ENCODE results near the gene CDC42SE2.
"Not testable (repeated sequence)": the region's sequence is repeated elsewhere in the genome, so short reads cannot be mapped to it uniquely, and the experiment has no call there.

CDC42SE2 gene

DNA sequence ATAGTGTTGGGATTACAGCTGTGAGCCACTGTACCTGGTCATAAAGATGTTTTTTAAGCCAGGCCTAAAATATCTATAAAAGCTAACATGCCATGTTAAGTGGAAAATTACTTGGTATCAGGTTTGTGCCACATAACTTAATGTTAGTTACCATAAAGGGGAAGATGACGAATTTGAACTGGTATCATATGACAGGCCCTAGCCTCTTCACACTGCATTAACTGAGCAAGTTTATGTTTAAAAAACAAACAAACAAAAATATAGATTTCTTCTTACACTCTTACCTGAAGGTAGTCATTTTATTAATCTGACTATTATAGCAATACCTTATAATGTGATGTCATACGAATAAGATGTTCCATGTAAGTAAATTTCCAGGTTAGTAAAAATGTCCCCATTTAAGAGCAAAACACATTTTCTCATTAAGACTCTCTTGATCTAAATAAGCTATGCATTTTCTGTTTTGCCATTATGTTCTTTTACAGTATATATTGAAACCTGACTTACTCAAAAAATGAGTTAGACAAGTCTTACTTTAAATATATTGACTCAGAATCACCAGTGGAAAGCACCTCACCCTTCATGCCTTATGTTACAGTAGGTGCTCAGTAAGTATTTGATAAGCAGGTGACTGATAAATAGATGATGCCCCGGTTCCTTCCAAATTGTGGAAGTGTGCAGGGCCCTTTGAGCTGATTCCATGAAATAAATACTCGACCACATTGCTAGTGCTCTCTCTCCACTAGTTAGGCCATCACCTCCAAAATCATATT is 125.4 kb downstream of the CDC42SE2 start:
- no peak for DNase-seq (ENCODE audit: low read depth, low spot score)

DNA sequence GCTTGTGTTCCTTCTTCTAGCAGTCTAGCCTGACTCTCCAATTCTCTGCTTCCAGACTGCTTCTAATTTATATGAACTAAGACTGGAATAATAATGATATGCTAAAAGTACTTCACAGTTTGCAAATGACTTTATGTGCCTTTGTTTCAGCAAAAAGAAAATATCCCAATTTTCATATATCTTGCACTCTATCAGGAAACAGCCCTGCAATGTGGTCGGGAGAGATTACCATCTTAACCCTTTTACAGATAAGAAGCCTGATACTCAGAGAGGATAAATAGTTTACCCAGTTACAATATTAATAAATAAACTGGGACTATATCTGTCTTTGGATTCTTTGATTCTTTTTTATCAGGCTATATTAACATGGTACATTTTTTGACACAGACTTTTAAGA is 126.0 kb downstream of the CDC42SE2 start:
- no peak for DNase-seq (ENCODE audit: low read depth, low spot score)

DNA sequence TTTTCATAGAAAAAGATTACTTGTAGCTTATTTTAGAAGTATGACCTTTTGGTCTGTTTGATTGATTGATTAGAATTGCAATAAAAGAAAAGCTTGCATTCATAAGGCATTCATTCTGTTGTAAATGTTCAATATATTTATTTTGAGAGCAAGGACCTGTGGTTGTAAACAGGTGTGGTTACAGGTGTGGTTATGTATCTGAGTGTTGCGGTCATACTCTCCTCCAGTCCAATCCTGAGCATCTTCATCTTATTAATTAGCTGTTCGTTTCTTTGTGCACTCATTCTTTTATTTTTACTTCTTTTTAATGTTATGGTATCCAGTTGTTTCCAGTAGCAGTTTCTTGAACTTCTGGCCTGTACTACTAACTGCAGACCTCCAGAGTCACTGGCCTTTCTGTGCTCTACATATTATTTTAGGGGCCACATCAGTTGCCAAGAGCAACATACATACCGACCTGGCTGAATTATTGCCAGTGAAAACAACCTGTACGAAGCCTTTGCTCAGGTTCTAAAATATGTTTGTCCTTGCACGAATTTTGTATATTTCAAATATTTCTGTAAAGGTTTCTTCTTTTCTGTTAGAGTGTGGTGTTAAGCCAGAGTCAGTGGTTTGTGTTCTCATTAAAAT is 128.7 kb downstream of the CDC42SE2 start:
- no peak for DNase-seq (ENCODE audit: low read depth, low spot score)

DNA sequence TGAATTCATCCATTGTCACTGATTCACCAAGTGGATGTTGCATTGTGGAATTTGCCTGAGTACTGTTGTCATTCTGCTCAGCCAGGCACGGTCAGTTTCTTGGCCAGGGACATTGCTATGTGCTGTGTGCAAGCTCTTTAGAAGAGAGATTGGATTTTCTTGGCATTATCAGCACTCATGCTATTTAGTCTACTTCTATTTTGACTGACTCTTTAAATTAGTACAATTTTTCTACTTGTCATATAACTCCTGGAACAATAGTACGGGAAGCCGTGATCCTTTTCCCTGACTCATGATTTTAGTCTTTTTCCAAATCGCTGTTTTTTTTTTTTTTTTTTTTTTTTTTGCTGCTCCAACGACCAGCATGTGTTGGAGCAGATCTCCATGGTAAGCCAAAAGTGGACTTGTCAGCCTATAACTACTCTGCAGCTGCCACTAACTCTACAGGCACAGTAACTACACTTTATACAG is 129.7 kb downstream of the CDC42SE2 start:
- peak; percentile 52 for DNase-seq (ENCODE audit: low read depth, low spot score)

DNA sequence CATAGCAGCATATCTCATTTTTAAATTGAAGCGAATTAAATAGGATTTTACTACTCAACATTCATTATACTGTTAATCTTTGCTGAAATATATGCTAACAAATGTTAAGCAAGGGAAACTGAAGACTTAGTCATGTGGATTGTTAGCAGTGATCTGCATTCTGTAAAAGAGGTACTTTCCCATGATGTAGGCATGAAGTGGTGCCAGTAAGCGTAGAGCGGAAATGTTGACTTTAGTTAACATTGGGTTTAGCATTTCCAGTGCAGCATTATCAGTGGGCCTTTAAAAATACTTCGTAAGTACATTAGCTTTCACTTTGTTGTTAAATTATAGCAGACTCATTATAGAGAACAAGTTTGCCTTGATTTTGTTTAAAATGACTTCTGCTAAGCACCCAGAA is 130.3 kb downstream of the CDC42SE2 start:
- peak; percentile 55 for DNase-seq (ENCODE audit: low read depth, low spot score)

DNA sequence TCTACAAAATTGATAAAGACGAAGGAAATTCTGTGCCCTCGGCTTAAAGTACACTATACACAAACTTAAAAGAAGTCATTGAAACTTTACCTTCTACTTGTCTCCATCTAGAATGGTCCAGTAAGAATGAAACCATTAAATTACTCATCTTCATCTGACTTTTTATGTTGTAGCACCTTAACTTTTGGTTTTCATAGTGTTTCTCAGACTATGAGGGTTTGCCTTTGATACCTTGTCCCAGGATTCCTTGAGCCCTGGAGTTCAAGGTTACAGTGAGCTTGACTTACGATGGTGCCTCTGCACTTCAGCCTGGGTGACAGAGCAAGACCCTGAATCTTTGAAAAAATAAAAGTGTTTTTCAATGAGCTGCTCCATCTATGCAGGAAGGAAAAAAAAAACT is 132.2 kb downstream of the CDC42SE2 start:
- DNase-seq (ENCODE audit: low read depth, low spot score) = no peak

DNA sequence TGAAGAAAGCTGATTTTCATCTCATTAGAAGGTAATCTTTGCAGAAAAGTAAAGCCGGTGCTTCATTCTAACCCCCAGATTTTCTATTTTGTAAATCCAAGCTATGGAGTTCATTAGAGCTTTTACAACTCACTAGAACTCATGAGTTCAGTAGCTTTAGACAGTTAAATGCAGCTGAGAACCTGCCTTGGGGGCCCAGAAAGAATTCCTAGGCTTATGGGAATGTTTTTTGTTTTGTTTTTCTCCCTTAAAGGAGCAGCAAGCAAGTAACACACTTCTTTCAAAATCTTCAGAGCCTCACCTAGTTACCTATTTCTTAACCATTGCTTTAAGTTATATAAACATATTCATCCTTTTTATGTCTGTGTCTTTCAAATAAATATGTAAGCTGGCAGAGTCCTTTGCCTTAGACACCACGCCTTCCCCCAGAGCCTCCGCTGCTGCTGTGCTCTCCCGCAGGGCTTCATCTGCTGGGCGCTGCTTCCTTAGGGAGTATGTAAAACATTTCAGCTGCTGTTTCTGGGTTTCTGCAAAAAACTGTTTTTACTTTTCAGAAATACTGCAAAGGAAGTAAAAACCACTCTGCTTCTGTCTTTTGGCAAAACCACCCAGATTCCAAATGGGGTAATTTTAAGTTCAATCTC is 132.9 kb downstream of the CDC42SE2 start:
- no peak for DNase-seq (ENCODE audit: low read depth, low spot score)

DNA sequence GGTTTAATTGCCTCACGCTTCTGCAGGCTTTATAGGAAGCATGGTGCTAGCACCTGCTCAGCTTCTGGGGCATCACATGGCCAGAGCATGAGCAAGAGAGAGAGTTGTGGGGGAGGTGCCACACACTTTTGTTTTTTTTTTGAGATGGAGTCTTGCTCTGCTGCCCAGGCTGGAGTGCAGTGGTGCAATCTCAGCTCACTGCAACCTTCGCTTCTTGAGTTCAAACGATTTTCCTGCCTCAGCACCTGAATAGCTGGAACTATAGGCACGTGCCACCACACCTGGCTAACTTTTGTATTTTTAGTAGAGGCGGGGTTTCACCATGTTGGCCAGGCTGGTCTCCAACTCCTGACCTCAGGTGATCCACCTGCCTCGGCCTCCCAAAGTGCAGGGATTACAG is 135.2 kb downstream of the CDC42SE2 start:
- DNase-seq (ENCODE audit: low read depth, low spot score) = not testable (repeated sequence)

DNA sequence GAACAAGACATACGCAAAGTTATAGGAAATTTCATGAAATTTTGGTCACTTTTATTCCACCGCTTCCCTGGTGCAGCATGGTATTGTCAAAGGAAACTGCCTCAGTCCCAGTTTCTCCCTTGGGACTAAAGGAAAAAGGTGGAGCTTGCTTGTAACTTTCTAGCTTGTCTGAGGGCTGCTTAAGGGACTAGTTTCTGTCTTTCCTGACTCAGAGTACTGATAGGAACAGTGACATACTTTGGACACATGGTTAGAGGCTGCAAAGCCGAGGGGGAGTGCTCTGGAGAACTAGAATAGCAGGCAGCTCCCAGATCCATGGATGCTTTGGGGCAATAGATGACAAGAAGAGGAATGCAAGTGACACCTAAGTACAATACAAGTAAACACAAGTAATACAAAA is 136.7 kb downstream of the CDC42SE2 start:
- no peak for DNase-seq (ENCODE audit: low read depth, low spot score)

DNA sequence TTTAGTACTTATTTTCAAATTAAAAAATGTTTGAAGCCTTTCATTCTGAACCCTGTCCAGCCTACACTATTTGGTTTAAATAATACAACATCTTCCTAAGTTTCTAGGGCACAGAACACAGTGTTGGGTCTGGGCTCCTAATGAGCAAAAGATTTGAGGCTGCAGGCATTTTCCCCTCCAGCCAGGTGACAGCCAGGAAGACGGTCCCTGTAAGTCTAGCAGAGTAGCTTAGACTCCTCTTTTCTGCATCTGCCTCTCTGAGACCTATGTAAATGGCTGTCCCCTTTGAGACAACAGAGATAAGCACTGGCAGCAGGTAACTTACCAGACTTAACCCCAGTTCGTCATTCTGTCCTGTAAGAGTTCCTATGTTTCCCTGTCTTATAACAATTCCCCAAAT is 141.8 kb downstream of the CDC42SE2 start:
- DNase-seq (ENCODE audit: low read depth, low spot score) = no peak

DNA sequence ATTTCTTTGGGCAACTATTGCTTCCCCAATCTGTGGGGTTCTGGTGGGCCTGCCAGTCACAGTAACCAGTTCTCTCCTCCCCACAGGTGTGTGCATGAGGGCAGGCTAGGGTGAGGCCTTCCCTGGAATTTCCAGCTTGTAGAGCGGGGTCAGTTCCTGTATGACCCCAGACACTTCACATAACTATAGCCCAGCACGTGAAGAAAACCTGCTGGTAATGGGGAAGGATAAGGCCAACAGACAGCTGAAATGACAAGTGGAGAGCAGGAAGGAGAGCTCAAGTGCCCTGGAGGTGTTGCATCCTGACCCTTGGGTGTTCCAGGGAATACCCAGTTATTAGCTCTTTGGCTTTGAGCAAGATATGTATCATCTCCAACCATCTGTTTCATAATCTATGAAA is 142.2 kb downstream of the CDC42SE2 start:
- no peak for DNase-seq (ENCODE audit: low read depth, low spot score)

DNA sequence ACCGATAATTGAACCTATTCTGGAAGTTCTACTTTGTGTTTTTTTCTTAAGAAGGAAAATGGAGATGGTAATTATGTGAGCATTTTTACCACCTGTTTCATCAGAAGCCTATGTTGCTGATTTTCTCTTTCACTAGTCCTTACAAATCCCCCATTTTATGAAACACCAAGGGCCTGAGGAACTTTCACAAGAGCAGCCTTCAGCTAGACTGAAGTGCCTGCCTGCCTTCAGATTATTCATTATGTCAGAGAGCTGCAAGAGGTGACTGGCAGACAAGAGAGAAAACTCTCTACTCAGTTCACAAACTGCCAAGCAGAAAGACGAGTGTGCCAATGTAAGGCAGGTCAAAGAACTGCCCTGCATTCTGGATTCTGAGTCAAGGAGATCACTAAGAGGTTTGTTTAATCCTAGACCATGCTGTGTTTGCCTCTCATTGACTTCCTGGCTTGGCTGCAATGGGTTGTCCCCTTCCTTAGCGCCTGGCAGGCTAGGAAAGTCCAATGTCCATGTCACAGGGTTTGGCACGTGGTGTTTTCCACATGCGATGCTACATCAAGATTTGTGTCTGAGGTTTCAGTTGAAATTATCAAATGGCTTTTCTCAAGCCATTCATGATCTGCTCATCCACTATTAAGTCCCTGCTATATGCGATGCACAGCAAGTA is 143.3 kb downstream of the CDC42SE2 start:
- no peak for DNase-seq (ENCODE audit: low read depth, low spot score)

DNA sequence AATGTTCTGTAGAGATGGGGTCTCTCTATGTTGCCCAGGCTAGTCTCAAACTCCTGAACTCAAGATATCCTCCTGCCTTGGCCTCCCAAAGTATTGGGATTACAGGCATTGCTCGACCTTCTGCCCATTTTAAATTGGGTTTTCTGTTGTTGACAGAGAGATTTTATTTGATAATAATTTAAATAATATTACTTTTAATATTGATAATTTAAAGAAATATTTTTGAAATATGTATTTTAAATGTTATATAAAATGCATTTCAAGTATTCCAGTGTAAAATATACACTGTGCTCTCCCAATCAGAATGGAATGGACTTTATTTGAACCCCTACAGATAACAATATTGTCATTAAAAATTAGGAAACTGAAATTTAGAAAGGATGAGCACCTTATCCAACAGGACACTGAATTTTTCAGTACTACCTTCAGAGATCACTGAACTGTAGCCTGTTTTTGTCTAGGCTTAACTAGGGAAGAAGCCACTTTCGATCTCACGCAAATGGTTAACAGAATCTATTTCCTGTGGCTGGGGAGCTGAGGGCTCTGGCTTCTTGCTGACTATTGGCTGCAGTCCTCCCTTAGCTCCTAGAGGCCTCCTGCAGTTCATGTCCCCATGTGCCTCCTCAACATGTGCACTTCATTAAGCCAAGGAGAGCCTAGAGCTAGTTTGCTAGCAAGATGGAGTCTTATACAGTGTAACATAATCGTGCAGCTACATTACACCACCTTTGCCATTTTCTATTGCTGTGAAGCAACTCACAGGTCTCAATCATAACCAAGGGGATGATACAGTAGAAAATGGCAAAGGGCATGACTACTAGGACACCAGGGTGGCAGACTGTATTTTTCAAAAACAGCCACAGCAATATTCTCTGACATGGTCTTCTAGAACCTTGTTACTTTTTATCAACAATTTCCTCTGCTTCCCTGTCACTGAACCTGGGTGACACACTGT is 150.0 kb downstream of the CDC42SE2 start:
- DNase-seq (ENCODE audit: low read depth, low spot score) = no peak

DNA sequence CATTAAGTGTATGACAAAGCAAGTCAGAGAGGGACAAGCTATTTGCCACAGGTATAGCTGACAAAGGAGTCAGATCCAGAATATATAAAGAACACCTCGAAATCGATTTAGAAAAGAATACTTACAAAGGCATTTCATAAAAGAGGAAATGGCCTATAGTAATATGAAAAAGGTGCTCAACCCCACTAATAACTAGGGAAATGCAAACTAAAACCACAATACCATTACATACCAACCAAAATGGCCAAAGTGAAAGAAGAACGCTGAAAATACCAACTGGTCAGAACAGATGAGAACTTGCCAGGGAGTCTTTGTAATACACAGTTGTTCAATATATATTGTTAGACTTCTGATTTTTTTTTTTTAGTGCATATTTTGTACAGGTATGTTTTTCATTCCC is 152.9 kb downstream of the CDC42SE2 start:
- DNase-seq (ENCODE audit: low read depth, low spot score) = no peak

DNA sequence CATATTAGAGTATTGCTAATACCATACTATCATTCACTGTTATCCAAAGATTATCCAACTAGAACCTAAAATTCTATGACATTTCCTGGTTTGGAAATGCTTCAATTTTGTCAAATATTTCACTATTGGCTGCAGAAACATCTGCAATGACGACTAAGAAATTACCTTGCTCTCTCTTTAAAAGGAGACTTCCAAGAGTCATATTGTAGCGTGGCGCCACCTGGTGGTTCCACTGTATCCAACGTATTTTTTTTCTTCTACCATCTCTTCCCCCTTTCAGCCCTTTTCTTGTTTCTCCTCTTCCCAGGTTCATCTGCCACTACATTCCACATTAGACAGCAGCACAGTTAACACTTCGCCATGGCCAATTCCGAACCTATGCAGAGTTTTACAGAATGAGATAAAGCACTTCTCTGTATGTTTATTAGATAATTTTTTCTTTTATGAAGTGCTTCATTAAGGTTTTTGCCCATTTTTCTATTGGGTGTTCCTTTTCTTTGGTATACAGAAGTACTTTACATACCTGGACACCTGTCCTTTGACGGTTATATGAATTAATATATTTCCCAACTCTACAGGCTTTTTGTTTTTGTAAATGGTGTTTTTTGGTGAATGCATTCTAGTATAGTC is 153.5 kb downstream of the CDC42SE2 start:
- DNase-seq (ENCODE audit: low read depth, low spot score) = peak; percentile 83

DNA sequence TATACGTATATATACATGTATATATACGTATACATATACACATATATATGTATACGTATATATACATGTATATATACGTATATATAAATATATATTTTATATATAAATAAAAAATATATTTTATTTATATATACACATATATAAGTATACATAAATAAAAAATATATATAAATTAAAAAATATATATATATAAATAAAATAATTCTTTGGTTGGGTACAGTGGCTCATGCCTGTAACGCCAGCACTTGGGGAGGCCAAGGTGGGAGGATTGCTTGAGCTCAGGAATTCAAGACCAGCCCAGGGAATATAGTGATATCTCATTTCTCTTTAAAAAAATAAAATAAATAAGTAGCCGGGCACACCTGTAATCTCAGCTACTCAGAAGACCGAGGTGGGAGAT is 155.0 kb downstream of the CDC42SE2 start:
- no peak for DNase-seq (ENCODE audit: low read depth, low spot score)

DNA sequence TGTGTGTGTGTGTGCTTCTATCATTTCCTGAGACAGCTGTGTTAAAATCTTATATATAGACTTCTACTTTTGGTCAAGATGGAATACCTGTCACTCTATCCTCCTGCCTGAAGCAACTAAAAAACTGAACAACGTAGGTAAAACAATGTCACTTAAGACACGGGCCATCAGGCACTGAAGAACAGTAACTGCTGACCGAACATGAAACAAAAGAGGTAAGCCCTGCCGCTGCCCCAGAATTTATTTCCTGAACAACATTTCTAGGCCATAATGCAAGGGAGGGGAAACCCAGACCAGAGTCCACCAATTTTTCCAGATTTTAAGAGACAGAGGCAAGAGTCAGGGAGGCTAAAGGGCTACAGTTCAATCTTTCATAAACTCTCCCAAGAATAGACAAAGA is 156.0 kb downstream of the CDC42SE2 start:
- DNase-seq (ENCODE audit: low read depth, low spot score) = no peak

DNA sequence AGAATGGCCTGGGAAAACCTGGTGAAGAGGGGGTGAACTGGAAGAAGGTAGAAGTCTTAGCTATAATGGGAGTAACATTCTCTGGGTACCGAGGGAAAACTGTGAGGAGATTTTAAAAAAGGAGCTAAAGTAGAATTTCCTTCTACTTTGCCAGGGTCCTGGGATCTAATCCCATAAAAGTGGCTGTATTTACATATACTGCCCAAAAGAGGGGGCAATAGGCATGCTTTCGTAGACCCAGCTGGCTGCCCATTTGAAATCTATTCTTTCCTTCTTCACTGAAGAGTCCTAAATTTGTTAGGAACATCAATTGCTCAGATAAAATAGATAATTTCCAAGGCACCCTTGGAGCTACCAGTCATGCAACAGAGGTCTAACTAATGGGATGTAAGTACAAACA is 159.2 kb downstream of the CDC42SE2 start:
- DNase-seq (ENCODE audit: low read depth, low spot score) = peak; percentile 48

DNA sequence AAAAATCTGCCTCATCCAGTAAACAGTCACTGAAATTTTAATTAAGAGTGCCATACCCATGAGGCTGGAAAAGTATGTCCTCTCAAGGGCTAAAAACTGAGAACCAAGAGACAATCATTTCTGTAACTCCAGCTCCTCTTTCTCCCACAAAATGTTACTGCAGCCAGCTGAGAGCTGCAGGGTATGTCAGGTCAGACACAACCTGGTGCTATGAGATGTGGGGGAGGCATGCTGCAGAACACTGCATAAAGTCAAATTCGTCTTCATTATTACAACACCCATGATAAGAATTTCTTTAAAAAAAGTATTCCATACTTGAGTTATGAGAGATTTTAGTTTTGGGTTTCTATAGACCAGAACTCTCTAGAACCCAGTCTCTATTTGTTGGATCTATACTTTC is 162.2 kb downstream of the CDC42SE2 start:
- DNase-seq (ENCODE audit: low read depth, low spot score) = no peak

DNA sequence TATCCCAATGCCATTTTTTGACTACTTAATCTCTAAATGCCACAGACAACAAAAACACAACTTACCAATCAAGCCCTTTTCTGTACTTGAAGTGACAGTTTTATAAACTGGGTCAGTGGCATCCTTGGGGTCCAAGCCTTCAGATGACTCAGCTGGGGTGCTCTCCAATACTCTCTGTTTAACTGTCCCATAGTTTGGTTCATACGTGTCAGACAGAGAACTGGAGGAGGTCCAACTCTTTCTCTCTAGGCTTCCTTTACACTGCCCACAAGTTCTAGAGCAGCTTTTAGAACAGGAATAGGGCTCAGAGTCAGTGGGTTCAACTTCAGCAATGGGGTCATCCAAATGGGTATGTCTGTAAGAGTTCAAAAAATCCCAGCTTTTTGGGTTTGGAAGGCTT is 166.9 kb downstream of the CDC42SE2 start:
- no peak for DNase-seq (ENCODE audit: low read depth, low spot score)

DNA sequence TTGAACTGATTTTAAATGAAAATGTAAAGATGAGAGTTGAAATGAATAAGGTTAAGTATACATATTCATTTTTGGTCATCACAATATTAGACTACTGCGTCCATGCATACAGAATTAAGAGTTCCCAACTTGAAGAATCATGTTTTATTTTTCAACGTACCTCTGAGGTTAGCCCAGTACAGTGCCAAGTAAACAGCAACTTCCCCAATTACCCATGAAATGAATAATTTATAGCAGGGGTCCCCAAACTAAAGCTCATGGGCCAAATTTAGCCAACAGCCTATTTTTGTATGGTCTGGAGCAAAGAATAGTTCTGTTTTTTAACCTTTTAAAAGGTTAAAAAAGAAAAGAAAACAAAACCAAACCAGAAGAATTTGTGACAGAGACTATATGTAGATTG is 167.9 kb downstream of the CDC42SE2 start:
- DNase-seq (ENCODE audit: low read depth, low spot score) = no peak

Data from astrocyte of the hippocampus (primary cell).